OCI-LY3 (cell line): ENCODE measurements around the gene SAPCD1.

Source experiments
- CTCF ChIP-seq: fragments of 200-600, 300-600 bp; sonication (generic); IDR thresholded peaks from 2 replicates; pipeline ENCODE4 v1.5.1; 2014; ENCODE audit warnings: antibody characterized with exemption, low read length, low read depth
- EZH2phosphoT487 ChIP-seq: fragments of 200-600 bp; shearing (Covaris generic); IDR thresholded peaks from 2 replicates; pipeline ENCODE4 v1.6.1; 2018; ENCODE audit warnings: antibody characterized with exemption, mixed run types, low read depth

GRCh38 chr6:31719001-31719400 lies 43.5 kb upstream of the SAPCD1 start:
- TF ChIP-seq CTCF (no peak), EZH2phosphoT487 (no peak)
